Measurements from ENCODE around the gene ZNF469.

ZNF469 gene

GRCh38 chr16:88363239-88363891 is 19.4 kb upstream of the ZNF469 start:
- DNase-seq = no peak

DNA sequence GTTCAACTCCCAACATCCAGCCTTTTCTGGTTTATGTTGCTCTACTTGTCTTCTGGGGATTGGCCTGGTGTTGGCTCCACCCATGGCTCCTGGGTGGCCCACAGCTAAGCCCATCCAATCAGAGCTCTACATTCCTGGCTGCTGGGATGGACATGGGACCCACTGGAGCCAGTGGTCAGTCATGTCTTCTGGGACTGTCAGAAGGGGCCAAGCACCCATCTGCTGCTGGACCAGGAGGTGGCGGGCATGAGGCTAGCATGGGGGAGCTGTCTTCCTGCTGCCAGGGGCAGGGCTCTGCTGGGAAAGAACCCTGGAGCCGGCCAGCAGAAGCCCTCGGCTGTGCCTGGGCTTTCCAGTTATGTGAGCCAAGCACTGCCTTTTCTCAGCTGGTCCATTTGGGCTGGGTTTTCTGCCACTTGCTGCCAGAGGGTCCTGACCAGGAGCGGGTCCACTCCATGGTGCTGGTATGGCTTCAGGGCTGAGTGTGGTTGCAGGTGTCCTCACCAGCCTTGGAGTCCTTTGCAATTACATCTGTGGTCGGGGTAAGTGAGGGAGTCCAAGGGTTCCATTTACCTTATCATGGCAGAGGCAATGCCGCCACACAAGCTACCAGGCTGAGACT is 17.4 kb upstream of the ZNF469 start:
- no peak for DNase-seq

DNA sequence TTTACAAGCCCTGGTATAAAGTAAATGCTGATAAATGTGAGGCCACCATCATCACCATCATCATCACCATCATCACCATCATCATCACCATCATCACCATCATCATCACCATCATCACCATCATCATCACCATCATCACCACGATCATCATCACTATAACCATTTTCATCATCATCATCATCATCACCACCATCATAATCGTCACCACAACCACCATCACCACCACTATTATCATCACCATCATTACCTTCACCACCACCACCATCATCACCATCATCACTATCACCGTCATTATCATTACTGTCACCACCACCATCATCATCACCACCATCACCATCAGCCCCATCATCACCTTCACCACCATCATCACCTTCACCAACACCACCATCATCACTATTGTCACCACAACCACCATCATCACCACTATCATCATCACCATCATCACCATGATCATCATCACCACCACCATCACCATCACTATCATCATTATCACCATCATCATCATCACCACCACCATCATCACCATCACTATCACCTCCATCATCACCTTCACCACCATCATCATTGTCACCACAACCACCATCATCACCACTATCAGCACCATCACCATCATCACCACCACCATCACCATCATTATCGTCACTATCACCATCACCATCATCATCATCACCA is 16.6 kb upstream of the ZNF469 start:
- DNase-seq = no peak

DNA sequence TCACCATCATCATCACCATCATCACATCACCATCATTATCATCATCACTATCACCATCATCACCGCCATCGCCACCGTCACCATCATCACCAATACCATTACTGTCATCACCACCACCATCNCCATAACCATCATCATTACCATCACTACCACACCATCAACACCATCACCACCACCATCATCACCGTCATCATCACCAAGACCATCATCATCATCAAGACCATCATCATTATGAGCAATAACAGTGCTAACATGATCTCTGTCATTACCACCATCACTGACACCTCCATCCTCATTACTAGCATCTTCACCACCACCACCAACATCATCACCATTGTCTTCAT is 16.1 kb upstream of the ZNF469 start:
- no peak for DNase-seq

GRCh38 chr16:88367560-88367959 is 15.2 kb upstream of the ZNF469 start:
- no peak for DNase-seq

DNA sequence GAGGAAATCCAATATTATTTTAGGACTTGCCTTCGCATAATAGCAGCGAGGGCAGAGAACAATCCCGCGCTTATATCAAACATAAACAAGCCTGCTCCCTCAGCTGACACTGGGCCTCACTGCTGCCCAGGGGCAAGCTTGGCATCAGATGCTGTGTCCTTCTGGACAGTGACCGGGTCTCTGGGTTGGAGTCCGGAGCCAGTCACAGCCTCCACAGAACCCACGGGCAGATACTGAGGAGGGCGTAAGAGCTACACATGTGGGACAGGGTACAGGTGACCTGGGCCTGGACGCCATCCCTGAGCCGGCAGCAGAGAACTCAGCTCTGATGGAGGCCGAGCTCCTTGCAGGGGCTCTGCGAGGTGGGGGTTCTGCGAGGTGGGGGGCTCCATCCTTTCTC is 14.7 kb upstream of the ZNF469 start:
- DNase-seq = no peak

DNA sequence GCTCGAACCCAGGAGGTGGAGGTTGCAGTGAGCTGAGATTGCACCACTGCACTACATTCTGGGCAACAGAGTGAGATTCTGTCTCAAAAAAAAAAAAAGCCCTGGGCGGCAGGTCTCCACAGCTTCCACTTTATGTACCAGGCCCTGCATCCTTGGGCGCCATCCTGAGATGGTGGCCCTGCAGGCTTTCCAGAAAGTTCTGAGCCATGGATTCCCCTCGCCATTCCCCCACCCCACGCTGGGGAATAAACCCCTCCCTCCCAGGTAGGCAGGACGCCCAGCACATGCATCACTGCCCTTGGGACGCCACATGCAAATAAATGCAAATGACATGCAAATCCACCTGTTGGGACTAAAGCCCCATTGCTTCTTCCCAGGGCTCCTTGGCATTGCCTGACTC is 13.8 kb upstream of the ZNF469 start:
- no peak for DNase-seq

GRCh38 chr16:88369447-88370008 is 13.2 kb upstream of the ZNF469 start:
- DNase-seq = no peak

DNA sequence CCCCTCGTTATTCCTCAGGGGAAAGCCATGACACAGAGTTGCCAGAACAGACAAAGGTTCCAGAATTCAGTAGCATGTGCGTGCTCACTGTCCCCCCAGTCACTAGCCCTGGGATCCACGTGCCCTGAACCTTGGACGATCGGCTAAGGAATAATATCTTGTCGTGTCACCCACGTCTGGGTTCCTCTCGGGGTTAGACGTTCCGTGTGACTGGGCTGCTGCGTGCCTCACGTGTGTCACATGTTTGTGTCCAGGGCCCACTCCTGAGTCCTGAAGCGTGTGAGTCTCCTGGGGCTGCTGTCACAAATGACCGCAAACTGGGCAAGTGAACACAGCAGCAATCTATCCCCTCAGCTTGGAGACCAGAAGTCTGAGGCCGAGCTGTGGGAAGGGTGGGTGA is 12.4 kb upstream of the ZNF469 start:
- DNase-seq = no peak

DNA sequence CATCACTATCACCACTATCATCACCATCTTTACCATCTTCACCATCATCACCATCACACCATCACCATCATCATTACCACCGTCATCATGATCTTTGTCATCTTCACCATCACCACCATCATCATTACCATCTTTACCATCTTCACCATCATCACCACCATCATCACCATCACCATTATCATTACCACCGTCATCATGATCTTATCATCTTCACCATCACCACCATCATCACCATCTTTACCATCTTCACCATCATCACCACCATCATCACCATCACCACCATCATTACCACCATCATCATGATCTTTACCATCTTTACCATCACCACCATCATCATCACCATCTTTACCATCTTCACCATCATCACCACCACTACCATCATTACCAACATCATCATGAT is 10.2 kb upstream of the ZNF469 start:
- no peak for DNase-seq

- no peak for DNase-seq
Measured at GRCh38 chr16:88373211-88373610, 9.5 kb upstream of the ZNF469 start.

- DNase-seq = no peak
Measured at GRCh38 chr16:88373927-88374492, 8.7 kb upstream of the ZNF469 start.

DNA sequence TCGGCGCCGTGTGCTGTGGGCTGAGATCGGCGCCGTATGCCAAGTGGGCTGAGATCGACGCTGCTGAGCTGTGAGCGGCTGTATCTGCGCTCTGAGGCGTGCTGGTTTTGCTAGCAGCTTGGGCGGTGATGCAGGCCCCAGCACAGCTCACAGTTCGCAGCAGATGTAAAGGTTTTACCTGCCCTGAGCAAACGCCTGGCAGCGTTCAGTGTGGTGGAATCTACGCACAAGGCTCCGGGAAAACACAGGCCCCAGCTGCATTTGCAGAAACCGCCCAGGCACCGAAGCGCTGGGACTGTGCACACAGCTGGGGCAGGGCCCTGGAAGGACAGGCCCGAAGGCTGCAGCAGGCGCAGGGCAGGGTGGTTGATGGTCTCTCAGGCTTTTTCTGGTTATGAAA is 8.0 kb upstream of the ZNF469 start:
- no peak for DNase-seq

GRCh38 chr16:88375236-88375975 is 7.4 kb upstream of the ZNF469 start:
- DNase-seq = no peak

- DNase-seq = no peak
Measured at GRCh38 chr16:88375996-88376834, 6.5 kb upstream of the ZNF469 start.

GRCh38 chr16:88376835-88377726 is 5.7 kb upstream of the ZNF469 start:
- DNase-seq = no peak

DNA sequence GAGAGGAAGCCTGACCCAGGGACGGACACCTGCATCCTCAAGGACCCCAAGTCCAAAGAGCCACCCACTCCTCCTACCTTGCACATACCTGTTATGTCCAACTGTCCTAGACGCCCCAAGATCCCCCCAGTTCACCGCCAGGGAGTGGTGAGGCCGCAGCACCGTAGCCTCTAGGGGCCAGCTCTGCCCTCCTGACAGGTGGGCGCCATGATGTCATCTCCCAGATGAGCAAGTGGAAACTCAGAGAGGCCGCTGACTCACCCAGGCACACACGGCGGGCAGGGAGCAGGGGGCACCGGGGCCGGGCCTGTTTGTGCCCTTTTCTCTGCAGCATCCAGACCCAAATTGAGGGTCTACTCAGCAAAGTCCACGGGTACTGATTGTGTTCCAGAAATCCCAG is 4.8 kb upstream of the ZNF469 start:
- DNase-seq = no peak

DNA sequence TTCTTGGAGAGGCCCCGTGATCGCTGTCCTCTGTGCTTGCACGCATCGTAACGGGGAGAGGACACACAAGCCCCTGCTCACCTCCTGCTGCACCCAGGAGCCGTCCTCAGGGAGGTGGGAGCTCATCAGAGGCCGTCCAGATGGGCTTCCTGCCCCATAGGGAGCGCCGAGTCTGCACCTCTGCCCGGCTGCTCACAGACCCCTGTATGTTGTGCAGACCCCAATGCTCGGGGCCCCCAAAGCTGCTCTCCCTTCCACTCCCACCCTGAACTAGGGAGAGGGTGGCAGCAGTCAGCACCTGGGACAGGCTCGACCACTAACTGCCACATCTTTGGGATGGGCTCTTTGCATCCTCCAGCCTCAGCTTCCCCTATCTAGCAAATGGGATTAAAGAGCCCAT is 4.4 kb upstream of the ZNF469 start:
- DNase-seq = no peak

DNA sequence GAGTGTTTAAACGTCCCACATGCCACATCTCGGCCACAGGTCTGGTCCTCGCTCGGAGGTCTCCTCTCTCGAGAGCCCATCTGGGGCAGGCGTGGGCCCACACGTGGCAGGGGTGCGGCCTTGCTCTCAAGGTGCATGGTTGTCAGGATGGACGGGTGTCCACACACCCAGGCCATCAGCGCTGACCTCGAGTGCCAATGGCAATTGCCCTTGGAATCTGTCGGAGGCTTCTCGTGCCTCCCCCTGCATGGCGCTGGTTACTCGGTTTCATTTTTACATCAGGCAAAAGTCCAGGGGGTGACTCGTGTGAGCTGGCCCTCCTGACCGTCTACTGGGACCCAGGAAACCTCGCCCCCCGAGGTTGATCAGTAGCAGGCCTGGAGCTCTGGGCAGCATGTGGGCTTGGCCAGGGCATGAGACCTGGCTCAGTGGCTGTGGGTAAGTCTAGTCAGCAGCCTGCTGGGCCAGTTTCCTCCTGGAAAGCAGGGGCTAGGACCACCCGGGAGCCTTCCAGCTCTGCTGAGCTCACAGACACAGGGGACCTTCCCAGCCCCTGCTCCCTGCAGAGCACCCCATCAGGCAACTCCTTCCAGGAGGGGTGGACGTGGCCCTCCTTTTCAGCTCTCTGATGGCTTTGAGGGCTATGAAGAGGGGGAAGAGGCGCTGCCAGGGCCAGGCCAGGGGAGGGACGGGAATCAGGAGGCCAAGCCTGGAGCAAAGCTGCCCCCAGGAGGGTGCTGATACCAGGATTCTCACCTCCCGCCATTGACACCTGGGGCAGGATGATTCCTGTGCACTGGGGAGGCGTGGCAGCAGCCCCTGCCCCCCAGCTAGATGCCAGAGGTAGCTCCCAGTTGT is 3.7 kb upstream of the ZNF469 start:
- DNase-seq = no peak

- no peak for DNase-seq
Measured at GRCh38 chr16:88379694-88380040, 3.1 kb upstream of the ZNF469 start.

All from activated naive CD4-positive, alpha-beta T cell treated with Interleukin-2 at 50 U/mL for 16 hours (primary cell).